ENCODE data around the gene MTG2. TPM values are rescaled to one million over a fixed set of nuclear protein-coding genes. Genes with fewer than 3 reads are reported as not detected.

The MTG2 gene
- total RNA-seq, 1 donor from 2014 or later, result 32.9 TPM

GRCh38 chr20:62162765-62163484 is 19.9 kb upstream of the MTG2 start:
- H3K36me3 Mint-ChIP-seq (ENCODE audit: low read depth), result peaks cover 3% of the 10 kb centered on the region
- no peak for TF ChIP-seq CTCF (conservative IDR thresholded peaks at IDR 0.05)
- no peak overlapping the region for H3K27ac Mint-ChIP-seq (ENCODE audit: unreplicated experiment)
- H3K9me3 Mint-ChIP-seq, result no peaks in the 10 kb centered on the region
- no peak for DNase-seq (ENCODE audit: low read depth, low spot score)
- no peak overlapping the region for H3K4me3 Mint-ChIP-seq
- H3K27me3 Mint-ChIP-seq (ENCODE audit: low read depth), result no peaks in the 10 kb centered on the region
- no peaks in the 10 kb centered on the region for H3K4me1 Mint-ChIP-seq

DNA sequence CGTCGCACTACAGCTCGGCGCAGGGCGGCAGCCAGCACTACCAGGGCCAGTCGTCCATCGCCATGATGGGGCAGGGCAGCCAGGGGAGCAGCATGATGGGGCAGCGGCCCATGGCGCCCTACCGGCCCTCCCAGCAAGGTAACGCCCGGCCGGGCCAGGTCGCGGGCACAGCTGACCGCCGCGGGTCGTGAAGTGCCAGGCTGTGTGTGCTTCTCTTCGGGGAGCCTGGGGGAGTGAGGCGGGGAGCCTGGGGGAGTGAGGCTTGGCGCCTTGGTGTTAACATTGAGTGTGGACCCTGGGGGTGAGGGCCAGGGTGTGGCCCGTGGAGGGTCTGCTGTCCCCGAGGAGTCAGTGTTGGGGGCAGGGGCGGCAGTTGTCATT is 19.4 kb upstream of the MTG2 start:
- Mint-ChIP-seq H3K4me1 (no peaks in the 10 kb centered on the region), H3K27ac (ENCODE audit: unreplicated experiment) (no peak overlapping the region), H3K36me3 (ENCODE audit: low read depth) (peaks cover 3% of the 10 kb centered on the region), H3K9me3 (no peaks in the 10 kb centered on the region), H3K27me3 (ENCODE audit: low read depth) (no peaks in the 10 kb centered on the region), H3K4me3 (no peak overlapping the region)
- DNase-seq (ENCODE audit: low read depth, low spot score), result no peak
- no peak for TF ChIP-seq CTCF (conservative IDR thresholded peaks at IDR 0.05)

DNA sequence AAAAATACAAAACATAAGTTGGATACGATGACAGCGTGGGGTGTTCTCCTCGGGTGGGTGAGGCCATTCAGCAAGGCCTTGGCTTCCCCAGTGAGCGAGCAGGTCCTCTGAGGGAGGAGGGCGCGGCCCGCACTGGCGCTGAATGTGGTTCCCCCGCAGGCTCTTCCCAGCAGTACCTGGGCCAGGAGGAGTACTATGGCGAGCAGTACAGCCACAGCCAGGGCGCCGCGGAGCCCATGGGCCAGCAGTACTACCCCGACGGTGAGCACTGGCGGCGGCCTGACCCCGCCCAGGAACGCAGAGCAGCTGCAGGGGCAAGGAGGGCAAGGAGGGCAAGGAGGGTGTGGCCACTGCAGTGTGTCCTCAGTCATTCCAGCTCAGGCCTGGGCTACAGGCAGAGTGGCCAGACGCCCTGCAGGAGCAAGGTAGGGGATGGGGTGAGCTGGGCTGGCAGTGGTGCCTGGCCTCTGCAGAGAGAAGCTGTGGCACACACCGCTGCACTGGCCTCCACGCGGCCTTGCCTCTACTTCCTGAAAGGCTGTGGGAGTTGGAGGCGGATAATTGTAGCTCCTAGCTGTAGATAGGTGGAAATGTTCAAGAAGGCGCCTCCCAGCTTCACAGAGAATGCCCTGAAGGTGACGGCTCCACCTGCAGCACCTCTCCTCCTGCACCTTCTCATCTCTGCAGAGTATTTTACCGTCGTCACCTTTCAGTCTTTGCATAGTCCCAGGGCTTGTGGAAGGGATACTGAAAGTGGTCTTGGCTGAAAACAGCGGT is 18.7 kb upstream of the MTG2 start:
- H3K4me3 Mint-ChIP-seq, result no peak overlapping the region
- H3K27ac Mint-ChIP-seq (ENCODE audit: unreplicated experiment), result no peak overlapping the region
- DNase-seq (ENCODE audit: low read depth, low spot score), result no peak
- no peak for TF ChIP-seq CTCF (conservative IDR thresholded peaks at IDR 0.05)
- no peaks in the 10 kb centered on the region for H3K9me3 Mint-ChIP-seq
- H3K4me1 Mint-ChIP-seq, result no peaks in the 10 kb centered on the region
- H3K27me3 Mint-ChIP-seq (ENCODE audit: low read depth), result no peaks in the 10 kb centered on the region
- H3K36me3 Mint-ChIP-seq (ENCODE audit: low read depth), result peaks cover 3% of the 10 kb centered on the region

DNA sequence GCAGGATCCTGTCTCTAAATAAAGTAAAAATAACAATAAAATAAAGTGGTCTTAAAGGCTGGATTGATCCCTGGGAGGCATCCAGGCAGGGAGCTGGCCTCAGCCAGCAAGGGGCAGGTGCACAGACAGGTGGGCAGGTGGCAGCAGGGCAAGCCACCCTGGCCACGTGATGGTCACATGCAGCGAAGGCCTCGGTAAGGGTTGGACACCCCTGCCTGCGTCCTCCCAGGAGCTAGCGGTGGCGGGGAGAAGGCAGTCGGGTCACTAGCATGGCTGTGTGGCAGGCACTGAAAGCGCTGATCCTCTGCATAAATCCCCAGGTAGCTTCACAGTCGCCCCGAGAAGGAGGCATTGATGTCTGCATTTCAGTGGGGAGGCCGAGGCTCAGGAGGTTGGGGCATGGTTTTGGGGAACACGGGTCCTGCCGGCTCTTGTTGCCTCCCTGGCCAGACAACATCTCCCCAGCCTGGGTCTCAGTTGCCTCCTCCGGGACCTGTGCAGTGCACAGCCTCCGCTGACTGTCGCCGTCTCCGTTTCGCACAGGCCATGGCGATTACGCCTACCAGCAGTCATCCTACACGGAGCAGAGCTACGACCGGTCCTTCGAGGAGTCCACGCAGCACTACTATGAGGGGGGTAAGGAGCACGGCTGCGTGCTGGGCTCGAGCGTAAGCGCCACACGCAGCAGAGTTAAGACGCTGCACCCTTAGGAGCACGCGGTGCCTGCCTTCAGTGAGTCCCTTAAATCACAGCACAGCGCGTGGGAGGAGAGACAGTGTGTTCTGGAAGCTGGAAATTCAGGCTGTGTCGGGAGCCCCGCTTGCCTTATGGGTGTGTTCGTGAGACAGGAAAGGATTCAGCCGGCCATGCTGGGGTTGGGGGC is 17.7 kb upstream of the MTG2 start:
- H3K4me3 Mint-ChIP-seq, result no peak overlapping the region
- H3K9me3 Mint-ChIP-seq, result no peaks in the 10 kb centered on the region
- no peak for DNase-seq (ENCODE audit: low read depth, low spot score)
- no peak overlapping the region for H3K27ac Mint-ChIP-seq (ENCODE audit: unreplicated experiment)
- H3K27me3 Mint-ChIP-seq (ENCODE audit: low read depth), result no peaks in the 10 kb centered on the region
- no peak for TF ChIP-seq CTCF (conservative IDR thresholded peaks at IDR 0.05)
- no peaks in the 10 kb centered on the region for H3K4me1 Mint-ChIP-seq
- H3K36me3 Mint-ChIP-seq (ENCODE audit: low read depth), result peaks cover 3% of the 10 kb centered on the region

DNA sequence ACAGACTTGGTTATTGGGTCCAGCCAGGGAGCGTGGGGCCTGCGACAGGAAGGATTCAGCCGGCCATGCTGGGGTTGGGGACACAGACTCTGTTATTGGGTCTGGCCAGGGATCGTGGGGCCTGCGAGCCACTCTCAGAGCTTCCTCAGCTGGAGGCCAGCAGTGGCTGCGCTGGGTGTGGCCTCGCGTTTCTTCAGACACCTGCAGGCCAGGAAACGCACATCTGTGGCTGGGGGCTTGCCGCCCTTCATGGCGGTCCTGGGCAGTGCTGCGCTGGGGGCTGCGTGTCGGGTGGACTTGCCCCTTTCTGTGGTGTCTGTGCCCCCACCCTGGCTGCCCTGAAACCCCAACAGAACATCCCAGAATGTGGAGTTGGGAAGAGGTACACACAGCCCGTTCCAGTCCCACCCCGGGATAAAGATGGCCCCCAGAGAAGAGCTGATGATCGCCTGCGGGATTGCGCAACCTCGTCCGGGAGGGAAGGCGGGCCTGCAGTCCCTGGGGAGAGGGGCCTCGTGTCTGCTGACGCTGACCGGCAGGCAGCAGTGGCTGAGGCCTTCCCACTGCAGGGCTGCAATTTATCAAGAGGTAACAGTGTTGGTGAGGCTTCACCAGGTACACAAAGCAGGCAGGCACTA is 16.9 kb upstream of the MTG2 start:
- H3K9me3 Mint-ChIP-seq, result no peaks in the 10 kb centered on the region
- H3K4me3 Mint-ChIP-seq, result no peak overlapping the region
- peaks cover 3% of the 10 kb centered on the region for H3K36me3 Mint-ChIP-seq (ENCODE audit: low read depth)
- no peak overlapping the region for H3K27ac Mint-ChIP-seq (ENCODE audit: unreplicated experiment)
- no peaks in the 10 kb centered on the region for H3K4me1 Mint-ChIP-seq
- H3K27me3 Mint-ChIP-seq (ENCODE audit: low read depth), result no peaks in the 10 kb centered on the region
- no peak for DNase-seq (ENCODE audit: low read depth, low spot score)
- TF ChIP-seq CTCF (conservative IDR thresholded peaks at IDR 0.05), result no peak
